Measurements from ENCODE around the gene LATS2.

DNA sequence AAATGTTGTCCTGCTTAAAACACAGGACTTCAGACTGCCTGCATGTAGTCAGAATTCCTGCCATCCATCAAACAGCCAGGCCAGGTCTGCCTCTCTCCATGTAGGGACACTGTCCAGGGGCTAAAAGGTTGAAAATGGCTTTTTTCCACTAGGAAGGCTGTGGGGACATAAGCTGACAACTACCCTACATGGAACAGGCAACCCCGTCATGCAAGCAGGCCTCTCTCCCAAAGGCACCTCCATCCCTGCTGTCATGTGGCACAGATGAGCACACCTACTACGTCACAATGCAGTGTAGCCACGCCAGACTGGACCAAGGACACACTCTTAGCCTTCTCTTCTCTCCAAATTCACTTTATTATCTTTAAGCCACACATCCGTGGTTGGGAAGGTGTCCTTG is 40.8 kb downstream of the LATS2 start:
- TF ChIP-seq CTCF (IDR thresholded peaks at IDR 0.05) = no peak
- no peak for TF ChIP-seq POLR2A (IDR thresholded peaks at IDR 0.05)
- no peak for TF ChIP-seq POLR2AphosphoS5 (IDR thresholded peaks at IDR 0.05)
